GM12873 (cell line): ENCODE data around the gene NPEPL1.
A peak's percentile ranks its signal among the peaks of the same experiment; 100 is the strongest.

Experiments used
- TF ChIP-seq, protein P1 (sequence below): IDR thresholded peaks from 2 replicates; pipeline ENCODE4 v1.5.1; 2012; ENCODE audit warnings: low read depth, mild to moderate bottlenecking, moderate library complexity, low read length, control low read depth; ENCODE audit not compliant: insufficient read depth; ENCODE audit errors: missing control alignments

Gene NPEPL1

DNA sequence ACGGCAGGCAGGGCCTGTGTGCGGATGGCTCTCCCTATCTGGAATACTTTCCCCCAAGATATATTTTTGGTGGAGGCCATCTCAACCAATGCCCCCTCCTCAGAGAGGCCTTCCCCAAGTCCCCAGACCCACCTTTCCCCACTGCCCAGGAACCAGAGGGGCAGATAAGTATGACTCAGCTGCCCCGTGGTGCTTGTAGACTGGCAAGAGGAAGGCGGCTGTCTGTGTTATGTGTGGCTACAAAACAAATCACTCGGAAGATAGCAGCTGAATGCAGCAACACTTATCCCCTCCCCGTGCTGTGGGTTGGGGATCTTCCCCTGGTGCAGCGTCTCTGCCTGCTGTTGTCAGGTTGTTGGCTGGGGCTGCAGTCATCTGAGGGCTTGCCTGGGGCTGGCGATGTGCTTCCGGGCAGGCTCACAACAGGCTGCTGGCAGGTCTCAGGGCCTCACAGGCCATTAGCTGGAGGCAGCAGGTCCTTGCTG, 7.1 kb downstream of the NPEPL1 start:
- TF ChIP-seq, protein P1, sequence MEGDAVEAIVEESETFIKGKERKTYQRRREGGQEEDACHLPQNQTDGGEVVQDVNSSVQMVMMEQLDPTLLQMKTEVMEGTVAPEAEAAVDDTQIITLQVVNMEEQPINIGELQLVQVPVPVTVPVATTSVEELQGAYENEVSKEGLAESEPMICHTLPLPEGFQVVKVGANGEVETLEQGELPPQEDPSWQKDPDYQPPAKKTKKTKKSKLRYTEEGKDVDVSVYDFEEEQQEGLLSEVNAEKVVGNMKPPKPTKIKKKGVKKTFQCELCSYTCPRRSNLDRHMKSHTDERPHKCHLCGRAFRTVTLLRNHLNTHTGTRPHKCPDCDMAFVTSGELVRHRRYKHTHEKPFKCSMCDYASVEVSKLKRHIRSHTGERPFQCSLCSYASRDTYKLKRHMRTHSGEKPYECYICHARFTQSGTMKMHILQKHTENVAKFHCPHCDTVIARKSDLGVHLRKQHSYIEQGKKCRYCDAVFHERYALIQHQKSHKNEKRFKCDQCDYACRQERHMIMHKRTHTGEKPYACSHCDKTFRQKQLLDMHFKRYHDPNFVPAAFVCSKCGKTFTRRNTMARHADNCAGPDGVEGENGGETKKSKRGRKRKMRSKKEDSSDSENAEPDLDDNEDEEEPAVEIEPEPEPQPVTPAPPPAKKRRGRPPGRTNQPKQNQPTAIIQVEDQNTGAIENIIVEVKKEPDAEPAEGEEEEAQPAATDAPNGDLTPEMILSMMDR, result no peak

DNA sequence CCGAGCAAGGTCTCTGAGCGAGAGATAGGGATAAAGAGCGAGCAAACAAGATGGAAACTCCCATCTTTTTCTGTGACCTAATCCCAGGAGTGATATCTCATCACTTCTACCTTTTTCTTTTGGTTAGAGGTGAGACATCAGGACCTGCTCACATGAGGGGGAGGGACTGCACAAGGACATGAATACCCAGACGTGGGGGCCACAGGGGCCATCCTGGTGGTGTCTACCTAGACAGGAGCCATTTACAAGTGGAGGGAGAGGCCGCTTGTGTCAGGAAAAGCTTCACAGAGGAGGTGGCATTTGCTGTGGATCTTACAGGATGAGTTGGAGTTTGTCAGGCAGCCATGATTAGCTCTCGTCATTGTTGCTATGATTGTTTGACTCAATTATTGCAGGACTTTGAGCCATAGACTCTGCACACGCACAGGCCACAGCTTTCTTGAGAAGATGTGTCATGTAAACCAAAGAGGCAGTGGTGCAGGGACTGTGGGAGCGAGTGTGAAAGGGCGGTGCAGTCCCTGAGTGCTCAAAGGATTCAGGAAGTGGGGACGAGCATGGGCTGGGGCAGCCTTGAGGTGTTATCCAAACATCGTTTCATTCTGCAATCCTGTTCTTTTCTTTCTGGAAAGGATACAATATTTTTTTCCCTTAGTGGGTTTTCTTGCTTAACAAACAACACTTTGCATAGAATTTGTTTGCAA, 7.7 kb downstream of the NPEPL1 start:
- TF ChIP-seq, protein P1, result no peak

DNA sequence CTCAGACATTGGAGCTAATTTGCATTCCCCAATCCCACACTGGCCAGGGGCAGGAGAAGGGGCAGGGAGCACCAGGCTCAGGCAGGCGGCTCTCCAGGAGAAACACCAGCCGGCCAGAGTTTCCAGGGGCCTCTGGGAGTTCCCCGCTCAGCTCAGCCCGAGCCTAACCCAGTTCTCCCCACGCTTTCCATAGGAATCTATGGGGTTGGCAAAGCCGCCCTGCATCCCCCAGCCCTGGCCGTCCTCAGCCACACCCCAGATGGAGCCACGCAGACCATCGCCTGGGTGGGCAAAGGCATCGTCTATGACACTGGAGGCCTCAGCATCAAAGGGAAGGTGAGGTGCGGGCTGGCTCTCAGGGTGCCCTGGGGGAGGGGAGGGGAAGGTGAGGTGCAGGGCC, 8.2 kb downstream of the NPEPL1 start:
- TF ChIP-seq, protein P1, result no peak

DNA sequence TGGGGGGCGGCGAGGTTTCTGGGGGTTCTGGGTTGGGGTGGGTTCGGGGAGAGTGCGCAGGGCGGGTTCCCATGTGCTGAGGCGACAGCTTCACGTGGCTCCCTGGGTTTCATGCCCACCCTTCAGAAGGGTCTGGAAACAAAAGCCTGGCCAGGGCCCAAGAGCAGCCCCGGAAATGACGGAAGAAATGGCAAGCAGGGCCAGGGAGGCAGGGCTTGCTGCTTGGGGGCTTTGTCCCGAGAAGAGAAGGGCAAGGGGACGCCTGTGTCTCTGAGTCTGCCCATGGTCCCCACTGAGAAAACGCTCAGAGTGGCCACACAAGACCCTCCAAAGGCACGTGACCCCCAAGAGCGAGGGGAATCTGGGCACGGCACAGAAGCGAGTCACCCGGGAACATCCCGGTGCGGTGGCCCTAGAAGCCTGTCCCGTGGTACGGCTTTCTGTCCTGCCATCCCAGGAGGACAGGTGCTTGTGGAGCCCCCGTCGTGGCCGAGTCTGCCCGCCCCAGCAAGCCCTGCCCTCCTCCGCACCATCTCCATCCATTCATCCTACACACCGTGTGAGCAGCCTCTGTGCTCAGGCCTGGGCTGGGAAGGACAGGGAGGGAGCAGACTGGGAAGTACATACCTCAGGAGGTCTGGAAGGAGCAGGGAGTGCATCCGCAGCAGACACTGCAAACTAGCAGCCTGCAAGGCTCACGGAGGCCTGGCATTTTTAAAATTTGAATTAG, 9.0 kb downstream of the NPEPL1 start:
- TF ChIP-seq, protein P1, result no peak

DNA sequence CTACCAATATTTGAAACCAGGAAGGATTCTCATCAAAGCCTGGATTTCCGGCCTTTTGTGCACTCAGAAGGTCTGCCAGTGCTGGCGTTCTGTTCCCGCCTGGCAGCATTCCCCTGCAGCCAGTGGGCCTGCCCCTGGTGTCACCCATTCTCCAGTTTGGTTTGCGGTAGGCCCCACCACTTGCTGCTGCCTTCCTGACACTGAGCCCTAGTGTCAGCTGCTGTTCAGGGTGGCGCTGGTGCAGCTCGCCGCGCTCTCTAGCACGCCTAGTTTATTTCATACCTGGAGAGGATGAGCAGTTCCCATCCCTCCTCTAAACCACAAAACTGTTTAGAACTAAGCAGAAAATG, 9.5 kb downstream of the NPEPL1 start:
- TF ChIP-seq, protein P1, result no peak

DNA sequence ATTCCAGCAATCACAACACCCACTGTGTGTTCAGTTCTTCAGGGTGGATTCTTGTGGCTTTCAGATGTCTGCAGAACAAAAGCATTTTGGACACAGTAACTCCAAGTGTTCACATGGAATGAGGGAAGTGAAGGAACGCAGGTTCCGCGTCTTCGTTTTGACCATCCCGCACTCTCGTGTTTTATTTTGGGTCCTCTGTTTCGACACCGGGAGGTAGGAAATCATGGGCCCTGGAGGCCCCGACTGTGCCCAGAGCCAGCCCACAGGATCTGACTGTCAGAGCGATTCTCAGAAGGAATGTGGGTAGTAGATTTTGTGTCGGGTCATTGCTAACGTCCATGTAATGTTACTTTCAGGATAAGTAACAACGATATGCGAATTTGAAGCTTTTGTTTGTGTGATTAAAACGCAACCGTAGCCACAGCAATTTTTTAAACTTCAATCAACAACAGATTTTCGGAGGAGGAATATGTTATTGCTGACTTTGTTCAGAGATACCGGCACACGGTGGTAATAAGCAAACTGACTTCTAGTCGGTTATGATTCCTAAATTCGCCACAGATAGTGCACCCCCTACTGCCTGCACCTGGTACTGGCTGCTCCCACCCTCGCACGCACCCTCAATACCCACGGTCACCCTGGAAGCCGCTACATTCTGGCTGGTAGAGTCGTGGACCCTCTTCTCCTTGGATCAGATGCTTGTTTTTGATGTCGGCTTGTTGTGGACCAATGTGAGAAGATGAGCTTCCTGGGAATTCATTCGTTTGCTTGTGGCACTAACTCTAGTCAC, 10.5 kb downstream of the NPEPL1 start:
- TF ChIP-seq, protein P1, result peak; percentile 52
